CD8-positive, alpha-beta memory T cell (primary cell): ENCODE measurements around the gene LRRC14B. TPM values are rescaled to one million over a fixed set of nuclear protein-coding genes. Genes with fewer than 3 reads are reported as not detected.
"Not testable (repeated sequence)": the region's sequence is repeated elsewhere in the genome, so short reads cannot be mapped to it uniquely, and the experiment has no call there.

Source experiments
- CTCF ChIA-PET: fragments of 350-600 bp; sonication (Branson Sonifier 250); formaldehyde crosslinking; loops from one replicate; lab custom pipeline; 2021; ENCODE audit warnings: antibody characterized with exemption; lab: Charles Lee
- POLR2A ChIA-PET: fragments of 350-600 bp; sonication (Branson Sonifier 250); formaldehyde crosslinking; loops from one replicate; lab custom pipeline; 2021; ENCODE audit warnings: antibody characterized with exemption; lab: Charles Lee
- DNase-seq, 5 donors: peaks; one replicate each; pipeline versions ENCODE4 v3.0.0 to v3.0.0-alpha.2; 2020 to 2022; ENCODE audit warnings: mixed read lengths in 1 of 5
- H3K27ac ChIP-seq: one replicate; pipeline ENCODE4 v1.7.0; 2013; ENCODE audit warnings: low read depth, mild to moderate bottlenecking, low read length, moderate library complexity
- H3K27me3 ChIP-seq: 2 replicates; pipeline ENCODE4 v1.7.0; 2013; ENCODE audit warnings: low read length, mild to moderate bottlenecking; ENCODE audit not compliant: insufficient read depth, poor library complexity, severe bottlenecking
- H3K36me3 ChIP-seq: 2 replicates; pipeline ENCODE4 v1.7.0; 2013; ENCODE audit warnings: mild to moderate bottlenecking, low read length, moderate library complexity; ENCODE audit not compliant: insufficient read depth
- H3K4me1 ChIP-seq: 2 replicates; pipeline ENCODE4 v1.7.0; 2013; ENCODE audit warnings: mild to moderate bottlenecking, low read length, moderate library complexity; ENCODE audit not compliant: insufficient read depth
- H3K4me3 ChIP-seq: 2 replicates; pipeline ENCODE4 v1.7.0; 2013; ENCODE audit warnings: mild to moderate bottlenecking, low read length
- H3K9me3 ChIP-seq: 2 replicates; pipeline ENCODE4 v1.7.0; 2013; ENCODE audit warnings: mild to moderate bottlenecking, low read length
- H3K27ac Mint-ChIP-seq, 8 donors: one replicate each; pipeline ENCODE4 v1.8.0; 2020 to 2021; ENCODE audit warnings: mixed read lengths in 8 of 8, mild to moderate bottlenecking in 6 of 8, inconsistent platforms in 3 of 8, moderate library complexity in 3 of 8
- H3K27me3 Mint-ChIP-seq, 2 donors: one replicate each; pipeline ENCODE4 v1.8.0; 2020 to 2021; ENCODE audit warnings: mixed read lengths in 2 of 2, mild to moderate bottlenecking in 1 of 2, moderate library complexity in 1 of 2
- H3K36me3 Mint-ChIP-seq, 3 donors: one replicate each; pipeline ENCODE4 v1.8.0; 2020 to 2021; ENCODE audit warnings: mixed read lengths in 3 of 3, inconsistent platforms in 1 of 3, mild to moderate bottlenecking in 1 of 3
- H3K4me1 Mint-ChIP-seq, 3 donors: one replicate each; pipeline ENCODE4 v1.8.0; 2020 to 2021; ENCODE audit warnings: mixed read lengths in 3 of 3, inconsistent platforms in 1 of 3, mild to moderate bottlenecking in 1 of 3
- H3K4me3 Mint-ChIP-seq, 7 donors: one replicate each; pipeline ENCODE4 v1.8.0; 2020 to 2021; ENCODE audit warnings: mixed read lengths in 7 of 7, mild to moderate bottlenecking in 6 of 7, moderate library complexity in 4 of 7, inconsistent platforms in 2 of 7
- H3K9me3 Mint-ChIP-seq, 5 donors: one replicate each; pipeline ENCODE4 v1.8.0; 2020 to 2022; ENCODE audit warnings: mixed read lengths in 5 of 5, mild to moderate bottlenecking in 3 of 5, moderate library complexity in 2 of 5, inconsistent platforms in 1 of 5
- polyA plus RNA-seq: library from polyadenylated mRNA; unstranded; fragments of 300-500 nt; fragmentation: Illumina TruSeq; gene quantifications from one replicate; pipeline ENCODE4 v1.2.3, GENCODE V29; 2021
- total RNA-seq, 2 experiments: library from RNA; stranded (reverse); gene quantifications; one replicate each; pipeline ENCODE4 v1.2.3, GENCODE V29; 2021

Gene LRRC14B
- total and polyA plus RNA-seq, 3 experiments from 2014 or later = not detected

GRCh38 chr5:162565-163337 is 28.5 kb upstream of the LRRC14B start:
- Histone ChIP-seq H3K4me1 (no peaks in the 10 kb centered on the region), H3K36me3 (no peaks in the 10 kb centered on the region), H3K27ac (no peak overlapping the region), H3K9me3 (no peaks in the 10 kb centered on the region), H3K27me3 (no peaks in the 10 kb centered on the region), H3K4me3 (no peak overlapping the region)
- ChIA-PET POLR2A (no interaction called here), CTCF (no interaction called here)
- no peaks in the 10 kb centered on the region for H3K9me3 Mint-ChIP-seq
- no peak overlapping the region for H3K27ac Mint-ChIP-seq
- no peaks in the 10 kb centered on the region for H3K4me1 Mint-ChIP-seq
- H3K27me3 Mint-ChIP-seq = peaks cover 4 to 23% of the 10 kb centered on the region in 2 donors
- no peak overlapping the region for H3K4me3 Mint-ChIP-seq
- no peaks in the 10 kb centered on the region for H3K36me3 Mint-ChIP-seq
- DNase-seq = no peak

- Histone ChIP-seq H3K27me3 (no peaks in the 10 kb centered on the region), H3K9me3 (no peaks in the 10 kb centered on the region), H3K4me3 (no peak overlapping the region), H3K4me1 (no peaks in the 10 kb centered on the region), H3K36me3 (no peaks in the 10 kb centered on the region), H3K27ac (no peak overlapping the region)
- no peaks in the 10 kb centered on the region for H3K36me3 Mint-ChIP-seq
- no peaks in the 10 kb centered on the region for H3K4me1 Mint-ChIP-seq
- no peak overlapping the region for H3K4me3 Mint-ChIP-seq
- no peak for DNase-seq
- ChIA-PET POLR2A (no interaction called here), CTCF (no interaction called here)
- H3K9me3 Mint-ChIP-seq = no peaks in the 10 kb centered on the region
- no peak overlapping the region for H3K27ac Mint-ChIP-seq
- peaks cover 4 to 23% of the 10 kb centered on the region in 2 donors for H3K27me3 Mint-ChIP-seq
Measured at GRCh38 chr5:163338-163620, 28.0 kb upstream of the LRRC14B start.

- H3K4me1 Mint-ChIP-seq = no peaks in the 10 kb centered on the region
- DNase-seq = no peak
- Histone ChIP-seq H3K27me3 (no peaks in the 10 kb centered on the region), H3K9me3 (no peaks in the 10 kb centered on the region), H3K4me3 (no peak overlapping the region), H3K36me3 (no peaks in the 10 kb centered on the region), H3K4me1 (no peaks in the 10 kb centered on the region), H3K27ac (no peak overlapping the region)
- H3K27ac Mint-ChIP-seq = no peak overlapping the region
- no peaks in the 10 kb centered on the region for H3K36me3 Mint-ChIP-seq
- CTCF ChIA-PET = no interaction called here
- no peak overlapping the region for H3K4me3 Mint-ChIP-seq
- H3K9me3 Mint-ChIP-seq = no peaks in the 10 kb centered on the region
- POLR2A ChIA-PET = no interaction called here
- H3K27me3 Mint-ChIP-seq = peaks cover 2 to 23% of the 10 kb centered on the region in 2 donors
Measured at GRCh38 chr5:163841-164240, 27.5 kb upstream of the LRRC14B start.

GRCh38 chr5:164244-164643 is 27.1 kb upstream of the LRRC14B start:
- no peak overlapping the region for H3K4me3 Mint-ChIP-seq
- POLR2A ChIA-PET = no interaction called here

GRCh38 chr5:164783-165182 is 26.5 kb upstream of the LRRC14B start:
- CTCF ChIA-PET, DNase-seq, H3K4me3 ChIP-seq, H3K36me3 Mint-ChIP-seq, H3K27ac ChIP-seq, POLR2A ChIA-PET, H3K27me3 ChIP-seq, H3K9me3 ChIP-seq, H3K36me3 ChIP-seq, H3K4me3 Mint-ChIP-seq, H3K27ac Mint-ChIP-seq, H3K9me3 Mint-ChIP-seq, H3K4me1 ChIP-seq, H3K4me1 Mint-ChIP-seq: not testable (repeated sequence)
- peaks cover 2 to 15% of the 10 kb centered on the region in 2 donors for H3K27me3 Mint-ChIP-seq

More at GRCh38 chr5:164244-164643, 27.1 kb upstream of the LRRC14B start:
- no peak overlapping the region for H3K27ac Mint-ChIP-seq
- Histone ChIP-seq H3K27me3 (no peaks in the 10 kb centered on the region), H3K9me3 (no peaks in the 10 kb centered on the region), H3K4me1 (no peaks in the 10 kb centered on the region), H3K4me3 (no peak overlapping the region), H3K27ac (no peak overlapping the region), H3K36me3 (no peaks in the 10 kb centered on the region)
- no peaks in the 10 kb centered on the region for H3K4me1 Mint-ChIP-seq
- H3K36me3 Mint-ChIP-seq = no peaks in the 10 kb centered on the region
- peaks cover 2 to 21% of the 10 kb centered on the region in 2 donors for H3K27me3 Mint-ChIP-seq
- no peaks in the 10 kb centered on the region for H3K9me3 Mint-ChIP-seq
- DNase-seq = no peak
- CTCF ChIA-PET = no interaction called here

- Histone ChIP-seq H3K4me1 (no peaks in the 10 kb centered on the region), H3K9me3 (no peaks in the 10 kb centered on the region), H3K36me3 (no peaks in the 10 kb centered on the region), H3K4me3 (no peak overlapping the region), H3K27me3 (no peaks in the 10 kb centered on the region), H3K27ac (no peak overlapping the region)
- POLR2A ChIA-PET = no interaction called here
- Mint-ChIP-seq H3K27ac (no peak overlapping the region), H3K27me3 (no peaks in the 10 kb centered on the region), H3K4me1 (no peaks in the 10 kb centered on the region), H3K36me3 (no peaks in the 10 kb centered on the region), H3K9me3 (no peaks in the 10 kb centered on the region), H3K4me3 (no peak overlapping the region)
- CTCF ChIA-PET = no interaction called here
- DNase-seq = no peak
Measured at GRCh38 chr5:166441-167372, 24.6 kb upstream of the LRRC14B start.

- Histone ChIP-seq H3K4me3 (no peak overlapping the region), H3K9me3 (no peaks in the 10 kb centered on the region), H3K27me3 (no peaks in the 10 kb centered on the region), H3K4me1 (no peaks in the 10 kb centered on the region), H3K36me3 (no peaks in the 10 kb centered on the region), H3K27ac (no peak overlapping the region)
- ChIA-PET CTCF (no interaction called here), POLR2A (no interaction called here)
- Mint-ChIP-seq H3K27me3 (no peaks in the 10 kb centered on the region), H3K4me1 (no peaks in the 10 kb centered on the region), H3K27ac (no peak overlapping the region), H3K9me3 (no peaks in the 10 kb centered on the region), H3K4me3 (no peak overlapping the region), H3K36me3 (no peaks in the 10 kb centered on the region)
- no peak for DNase-seq
Measured at GRCh38 chr5:167511-167910, 23.8 kb upstream of the LRRC14B start.

GRCh38 chr5:167982-168660 is 23.2 kb upstream of the LRRC14B start:
- CTCF ChIA-PET = no interaction called here
- H3K4me1 Mint-ChIP-seq = no peaks in the 10 kb centered on the region
- no peaks in the 10 kb centered on the region for H3K9me3 ChIP-seq

More at GRCh38 chr5:167982-168660, 23.2 kb upstream of the LRRC14B start:
- H3K27me3 ChIP-seq = no peaks in the 10 kb centered on the region
- no peak overlapping the region for H3K27ac ChIP-seq
- peaks cover 0 to 5% of the 10 kb centered on the region in 2 donors for H3K27me3 Mint-ChIP-seq
- no peaks in the 10 kb centered on the region for H3K36me3 ChIP-seq
- H3K27ac Mint-ChIP-seq = no peak overlapping the region
- no peaks in the 10 kb centered on the region for H3K36me3 Mint-ChIP-seq
- POLR2A ChIA-PET = no interaction called here
- no peak overlapping the region for H3K4me3 Mint-ChIP-seq
- H3K9me3 Mint-ChIP-seq = no peaks in the 10 kb centered on the region
- DNase-seq = no peak
- no peaks in the 10 kb centered on the region for H3K4me1 ChIP-seq
- H3K4me3 ChIP-seq = no peak overlapping the region
